Uterus (tissue), 2 donors: ENCODE measurements around the gene CST7.

Source experiments
- POLR2A ChIP-seq, 2 donors: fragments of 450-650 bp; IDR thresholded peaks; one replicate each; pipeline ENCODE4 v1.6.1; 2016; ENCODE audit warnings: antibody characterized with exemption in 2 of 2, mild to moderate bottlenecking in 1 of 2, moderate library complexity in 1 of 2
- TF ChIP-seq, protein P1 (sequence below), 4 experiments: fragments of 200-600 bp in 2 of 4; fragments of 450-650 bp in 2 of 4; sonication (generic) in 2 of 4; IDR thresholded peaks; one replicate each; pipeline ENCODE4 v1.5.1; 2016 to 2019; ENCODE audit warnings: antibody characterized with exemption in 4 of 4, mild to moderate bottlenecking in 2 of 4, moderate library complexity in 1 of 4

DNA sequence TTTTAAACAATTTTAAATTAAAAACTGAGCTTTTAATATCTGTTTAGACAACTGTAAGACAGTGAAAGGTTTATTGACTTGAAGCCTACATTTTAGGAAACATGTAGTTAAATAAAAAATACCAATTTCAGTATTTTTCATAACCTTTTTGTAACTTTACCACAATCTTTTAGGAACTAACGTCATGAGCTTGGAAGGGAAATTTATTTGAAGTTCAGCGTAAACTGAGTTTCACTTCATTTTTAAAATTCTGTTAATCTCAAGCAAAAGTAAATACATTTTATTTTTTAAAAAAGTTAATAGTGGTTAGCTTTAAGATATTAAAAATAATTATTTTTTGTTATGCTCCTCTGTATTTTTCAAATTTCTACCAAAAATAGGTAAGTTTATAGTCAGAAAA lies 5.5 kb downstream of the CST7 start:
- no peak for TF ChIP-seq POLR2A (IDR thresholded peaks at IDR 0.05)
- TF ChIP-seq, protein P1, sequence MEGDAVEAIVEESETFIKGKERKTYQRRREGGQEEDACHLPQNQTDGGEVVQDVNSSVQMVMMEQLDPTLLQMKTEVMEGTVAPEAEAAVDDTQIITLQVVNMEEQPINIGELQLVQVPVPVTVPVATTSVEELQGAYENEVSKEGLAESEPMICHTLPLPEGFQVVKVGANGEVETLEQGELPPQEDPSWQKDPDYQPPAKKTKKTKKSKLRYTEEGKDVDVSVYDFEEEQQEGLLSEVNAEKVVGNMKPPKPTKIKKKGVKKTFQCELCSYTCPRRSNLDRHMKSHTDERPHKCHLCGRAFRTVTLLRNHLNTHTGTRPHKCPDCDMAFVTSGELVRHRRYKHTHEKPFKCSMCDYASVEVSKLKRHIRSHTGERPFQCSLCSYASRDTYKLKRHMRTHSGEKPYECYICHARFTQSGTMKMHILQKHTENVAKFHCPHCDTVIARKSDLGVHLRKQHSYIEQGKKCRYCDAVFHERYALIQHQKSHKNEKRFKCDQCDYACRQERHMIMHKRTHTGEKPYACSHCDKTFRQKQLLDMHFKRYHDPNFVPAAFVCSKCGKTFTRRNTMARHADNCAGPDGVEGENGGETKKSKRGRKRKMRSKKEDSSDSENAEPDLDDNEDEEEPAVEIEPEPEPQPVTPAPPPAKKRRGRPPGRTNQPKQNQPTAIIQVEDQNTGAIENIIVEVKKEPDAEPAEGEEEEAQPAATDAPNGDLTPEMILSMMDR (IDR thresholded peaks at IDR 0.05) = no peak
